ENCODE results near the gene SLC9C1. TPM values are rescaled to one million over a fixed set of nuclear protein-coding genes. Genes with fewer than 3 reads are reported as not detected.

SLC9C1 gene
- total RNA-seq, 1 experiment from 2014 or later: 0.79 TPM

- ChIA-PET RAD21 (ENCODE audit: low non-redundant PET in 1 of 2, low total read pairs in 2 of 2, uncharacterized antibody in 2 of 2, unreplicated experiment in 2 of 2) (no interaction called here), CTCF (no interaction called here), POLR2A (no interaction called here)
- BruUV-seq (replicated peaks): no TSS peak
- no peaks in the 10 kb centered on the region for H3K79me2 ChIP-seq (ENCODE audit: insufficient read depth, low read length)
- H3K9me2 ChIP-seq (ENCODE audit: insufficient read depth): no peaks in the 10 kb centered on the region
- intact Hi-C loops (cut with micrococcal nuclease): loop anchor here (10.0 kb wide), 1 partner anchor 859 kb away; the partner anchor contains the start of gene CD200R1
- ATAC-seq (no peak), DNase-seq (ENCODE audit: low read depth, low spot score) (no peak)
- H2AFZ ChIP-seq (ENCODE audit: low read depth, low read length, poor library complexity, severe bottlenecking): no peak overlapping the region
- no peaks in the 10 kb centered on the region for H3K27me3 ChIP-seq (ENCODE audit: insufficient read depth, low read length)
- H3K4me3 ChIP-seq (replicated peaks in 1 of 2; ENCODE audit: low read depth in 1 of 2, low read length in 2 of 2): no peak overlapping the region
- H3K9ac ChIP-seq (ENCODE audit: low read length): no peak overlapping the region
- no peaks in the 10 kb centered on the region for H3K9me3 ChIP-seq (ENCODE audit: control insufficient read depth in 1 of 2, insufficient read depth in 1 of 2, low read depth in 1 of 2, low read length in 2 of 2)
- H3K4me2 ChIP-seq (ENCODE audit: low read length): no peak overlapping the region
- peaks cover 20 to 42% of the 10 kb centered on the region in 2 experiments; a peak in 3 of 4 replicates for H3K36me3 ChIP-seq (ENCODE audit: control insufficient read depth in 1 of 2, insufficient read depth in 2 of 2, low read length in 2 of 2)
- no peaks in the 10 kb centered on the region for H4K20me1 ChIP-seq (ENCODE audit: insufficient read depth)
- TF ChIP-seq EZH2phosphoT487 (IDR thresholded peaks at IDR 0.05; ENCODE audit: borderline replicate concordance): no peak
- TF ChIP-seq CBX3 (IDR thresholded peaks at IDR 0.05; ENCODE audit: low read depth): no peak
- no peak for TF ChIP-seq EZH2 (IDR thresholded peaks at IDR 0.05)
- no peak for TF ChIP-seq CEBPB (IDR thresholded peaks at IDR 0.05; ENCODE audit: low read depth)
- no peak for TF ChIP-seq SIN3A (IDR thresholded peaks at IDR 0.05; ENCODE audit: low read depth)
- TF ChIP-seq ZNF274 (IDR thresholded peaks at IDR 0.05; ENCODE audit: low read depth, low read length): no peak
- no peak for TF ChIP-seq SP1 (IDR thresholded peaks at IDR 0.05; ENCODE audit: low read depth)
- TF ChIP-seq ZFX (IDR thresholded peaks at IDR 0.05): no peak
- TF ChIP-seq ATF3 (IDR thresholded peaks at IDR 0.05): no peak
- no peak for TF ChIP-seq YY1 (IDR thresholded peaks at IDR 0.05; ENCODE audit: extremely low read depth, insufficient replicate concordance, low read depth, low read length)
- no peak for TF ChIP-seq FOSL1 (IDR thresholded peaks at IDR 0.05; ENCODE audit: low read depth)
- TF ChIP-seq SRF (IDR thresholded peaks at IDR 0.05; ENCODE audit: low read depth): no peak
- TF ChIP-seq ZBTB33 (IDR thresholded peaks at IDR 0.05; ENCODE audit: extremely low read depth, insufficient replicate concordance, low read length): no peak
- no peak for TF ChIP-seq POLR2A (IDR thresholded peaks at IDR 0.05; ENCODE audit: borderline replicate concordance, extremely low read depth, insufficient read depth, insufficient read length)
- no peak for TF ChIP-seq EGR1 (IDR thresholded peaks at IDR 0.05; ENCODE audit: low read depth)
- TF ChIP-seq MAX (IDR thresholded peaks at IDR 0.05): no peak
- TF ChIP-seq POLR2AphosphoS5 (IDR thresholded peaks at IDR 0.05; ENCODE audit: low read depth, low read length): no peak
- no peak for TF ChIP-seq REST (IDR thresholded peaks at IDR 0.05; ENCODE audit: low read depth)
- H3K27ac ChIP-seq (ENCODE audit: low read depth, low read length): no peak overlapping the region
- H3K4me1 ChIP-seq (ENCODE audit: control insufficient read depth in 1 of 2, insufficient read depth in 2 of 2, low read length in 2 of 2): no peaks in the 10 kb centered on the region
These were observed 178.1 kb downstream of the SLC9C1 start for GRCh38 chr3:112115806-112116383.

All from HCT116 (cell line).